ENCODE results near the gene NIPBL. TPM values are rescaled to one million over a fixed set of nuclear protein-coding genes. Genes with fewer than 3 reads are reported as not detected.

NIPBL gene
- total and polyA plus RNA-seq, 10 of the 15 experiments (the other 5 are each of a cell fraction or from before 2014, with no cell fraction given) = 10.4 to 50.4 (median 20.2) TPM

- Histone ChIP-seq H4K20me1 (ENCODE audit: control insufficient read depth, insufficient read depth) (no peaks in the 10 kb centered on the region), H3K9me3 (replicated peaks; ENCODE audit: control insufficient read depth, insufficient read depth, low read length) (no peaks in the 10 kb centered on the region), H3K4me3 (no peak overlapping the region), H3K27me3 (replicated peaks in 1 of 2; ENCODE audit: control insufficient read depth in 2 of 2, insufficient read depth in 2 of 2, low read length in 1 of 2) (no peaks in the 10 kb centered on the region), H3K4me1 (ENCODE audit: control insufficient read depth, insufficient read depth, low read length) (no peaks in the 10 kb centered on the region), H3K9ac (ENCODE audit: control insufficient read depth, insufficient read depth, low read length) (no peak overlapping the region), H3K36me3 (ENCODE audit: control insufficient read depth in 2 of 2, insufficient read depth in 2 of 2, low read length in 1 of 2) (peaks cover 0 to 13% of the 10 kb centered on the region in 2 experiments; a peak in 3 of 4 replicates), H3K27ac (ENCODE audit: control insufficient read depth, insufficient read depth) (no peak overlapping the region), H3K79me2 (ENCODE audit: control insufficient read depth, insufficient read depth, low read length) (no peaks in the 10 kb centered on the region), H3K4me2 (ENCODE audit: control insufficient read depth, insufficient read depth) (no peak overlapping the region), H2AFZ (ENCODE audit: control insufficient read depth, low read depth, low read length) (no peak overlapping the region)
- ATAC-seq (no peak), FAIRE-seq (no peak), DNase-seq (ENCODE audit: low read depth, low spot score) (no peak)
- ChIA-PET SMC1A (ENCODE audit: uncharacterized antibody, unreplicated experiment) (interaction anchor here (1.2 kb wide), 1 partner anchor 8 kb away, joined by 3 read pairs; no protein-coding TSS in a partner anchor), POLR2A (no interaction called here), RAD21 (ENCODE audit: unreplicated experiment) (no interaction called here), CTCF (interaction anchor here (1.0 kb wide), 1 partner anchor 11 kb away, joined by 3 read pairs; no protein-coding TSS in a partner anchor)
- intact Hi-C loops (cut with micrococcal nuclease; ENCODE audit: unreplicated experiment) (loop anchor here (5.0 kb wide), 1 partner anchor 237 kb away; no protein-coding TSS in a partner anchor), in situ Hi-C loops (cut with MboI) (no loop called here)
- 82% methylated on average over 1 of the region's 1 CpG for WGBS (ENCODE audit: insufficient coverage, insufficient replicate concordance, low lambda C conversion rate, missing lambda C conversion rate)
- TF ChIP-seq RBBP5 (conservative IDR thresholded peaks at IDR 0.05) = no peak
- TF ChIP-seq MYC (IDR thresholded peaks at IDR 0.05; ENCODE audit: insufficient read depth, insufficient read length, insufficient replicate concordance, low read length, severe bottlenecking) = no peak
- no peak for TF ChIP-seq SPI1 (IDR thresholded peaks at IDR 0.05; ENCODE audit: borderline replicate concordance, insufficient read depth, low read depth, low read length)
- no peak for TF ChIP-seq ZBED1 (IDR thresholded peaks at IDR 0.05; ENCODE audit: borderline replicate concordance)
- no peak for TF ChIP-seq NFIC (IDR thresholded peaks at IDR 0.05; ENCODE audit: low read depth, low read length)
- no peak for TF ChIP-seq SMAD5 (IDR thresholded peaks at IDR 0.05; ENCODE audit: low read depth)
- TF ChIP-seq IKZF2 (IDR thresholded peaks at IDR 0.05) = no peak
- no peak for TF ChIP-seq RAD21 (IDR thresholded peaks at IDR 0.05; ENCODE audit: insufficient read depth, low read depth, low read length)
- TF ChIP-seq, protein P1, sequence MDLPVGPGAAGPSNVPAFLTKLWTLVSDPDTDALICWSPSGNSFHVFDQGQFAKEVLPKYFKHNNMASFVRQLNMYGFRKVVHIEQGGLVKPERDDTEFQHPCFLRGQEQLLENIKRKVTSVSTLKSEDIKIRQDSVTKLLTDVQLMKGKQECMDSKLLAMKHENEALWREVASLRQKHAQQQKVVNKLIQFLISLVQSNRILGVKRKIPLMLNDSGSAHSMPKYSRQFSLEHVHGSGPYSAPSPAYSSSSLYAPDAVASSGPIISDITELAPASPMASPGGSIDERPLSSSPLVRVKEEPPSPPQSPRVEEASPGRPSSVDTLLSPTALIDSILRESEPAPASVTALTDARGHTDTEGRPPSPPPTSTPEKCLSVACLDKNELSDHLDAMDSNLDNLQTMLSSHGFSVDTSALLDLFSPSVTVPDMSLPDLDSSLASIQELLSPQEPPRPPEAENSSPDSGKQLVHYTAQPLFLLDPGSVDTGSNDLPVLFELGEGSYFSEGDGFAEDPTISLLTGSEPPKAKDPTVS (IDR thresholded peaks at IDR 0.05; ENCODE audit: low read depth, low read length) = no peak
- TF ChIP-seq, protein P2, sequence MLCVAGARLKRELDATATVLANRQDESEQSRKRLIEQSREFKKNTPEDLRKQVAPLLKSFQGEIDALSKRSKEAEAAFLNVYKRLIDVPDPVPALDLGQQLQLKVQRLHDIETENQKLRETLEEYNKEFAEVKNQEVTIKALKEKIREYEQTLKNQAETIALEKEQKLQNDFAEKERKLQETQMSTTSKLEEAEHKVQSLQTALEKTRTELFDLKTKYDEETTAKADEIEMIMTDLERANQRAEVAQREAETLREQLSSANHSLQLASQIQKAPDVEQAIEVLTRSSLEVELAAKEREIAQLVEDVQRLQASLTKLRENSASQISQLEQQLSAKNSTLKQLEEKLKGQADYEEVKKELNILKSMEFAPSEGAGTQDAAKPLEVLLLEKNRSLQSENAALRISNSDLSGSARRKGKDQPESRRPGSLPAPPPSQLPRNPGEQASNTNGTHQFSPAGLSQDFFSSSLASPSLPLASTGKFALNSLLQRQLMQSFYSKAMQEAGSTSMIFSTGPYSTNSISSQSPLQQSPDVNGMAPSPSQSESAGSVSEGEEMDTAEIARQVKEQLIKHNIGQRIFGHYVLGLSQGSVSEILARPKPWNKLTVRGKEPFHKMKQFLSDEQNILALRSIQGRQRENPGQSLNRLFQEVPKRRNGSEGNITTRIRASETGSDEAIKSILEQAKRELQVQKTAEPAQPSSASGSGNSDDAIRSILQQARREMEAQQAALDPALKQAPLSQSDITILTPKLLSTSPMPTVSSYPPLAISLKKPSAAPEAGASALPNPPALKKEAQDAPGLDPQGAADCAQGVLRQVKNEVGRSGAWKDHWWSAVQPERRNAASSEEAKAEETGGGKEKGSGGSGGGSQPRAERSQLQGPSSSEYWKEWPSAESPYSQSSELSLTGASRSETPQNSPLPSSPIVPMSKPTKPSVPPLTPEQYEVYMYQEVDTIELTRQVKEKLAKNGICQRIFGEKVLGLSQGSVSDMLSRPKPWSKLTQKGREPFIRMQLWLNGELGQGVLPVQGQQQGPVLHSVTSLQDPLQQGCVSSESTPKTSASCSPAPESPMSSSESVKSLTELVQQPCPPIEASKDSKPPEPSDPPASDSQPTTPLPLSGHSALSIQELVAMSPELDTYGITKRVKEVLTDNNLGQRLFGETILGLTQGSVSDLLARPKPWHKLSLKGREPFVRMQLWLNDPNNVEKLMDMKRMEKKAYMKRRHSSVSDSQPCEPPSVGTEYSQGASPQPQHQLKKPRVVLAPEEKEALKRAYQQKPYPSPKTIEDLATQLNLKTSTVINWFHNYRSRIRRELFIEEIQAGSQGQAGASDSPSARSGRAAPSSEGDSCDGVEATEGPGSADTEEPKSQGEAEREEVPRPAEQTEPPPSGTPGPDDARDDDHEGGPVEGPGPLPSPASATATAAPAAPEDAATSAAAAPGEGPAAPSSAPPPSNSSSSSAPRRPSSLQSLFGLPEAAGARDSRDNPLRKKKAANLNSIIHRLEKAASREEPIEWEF (IDR thresholded peaks at IDR 0.05; ENCODE audit: insufficient replicate concordance, low read depth, low read length) = no peak
- BruUV-seq (replicated peaks) = no TSS peak
These were observed 178.9 kb downstream of the NIPBL start for GRCh38 chr5:37055383-37055990.
